ENCODE data around the gene HNRNPAB. TPM values are rescaled to one million over a fixed set of nuclear protein-coding genes. Genes with fewer than 3 reads are reported as not detected.
A peak's percentile ranks its signal among the peaks of the same experiment; 100 is the strongest.

Gene HNRNPAB
- total RNA-seq, 1 donor from 2014 or later, result 102 TPM

DNA sequence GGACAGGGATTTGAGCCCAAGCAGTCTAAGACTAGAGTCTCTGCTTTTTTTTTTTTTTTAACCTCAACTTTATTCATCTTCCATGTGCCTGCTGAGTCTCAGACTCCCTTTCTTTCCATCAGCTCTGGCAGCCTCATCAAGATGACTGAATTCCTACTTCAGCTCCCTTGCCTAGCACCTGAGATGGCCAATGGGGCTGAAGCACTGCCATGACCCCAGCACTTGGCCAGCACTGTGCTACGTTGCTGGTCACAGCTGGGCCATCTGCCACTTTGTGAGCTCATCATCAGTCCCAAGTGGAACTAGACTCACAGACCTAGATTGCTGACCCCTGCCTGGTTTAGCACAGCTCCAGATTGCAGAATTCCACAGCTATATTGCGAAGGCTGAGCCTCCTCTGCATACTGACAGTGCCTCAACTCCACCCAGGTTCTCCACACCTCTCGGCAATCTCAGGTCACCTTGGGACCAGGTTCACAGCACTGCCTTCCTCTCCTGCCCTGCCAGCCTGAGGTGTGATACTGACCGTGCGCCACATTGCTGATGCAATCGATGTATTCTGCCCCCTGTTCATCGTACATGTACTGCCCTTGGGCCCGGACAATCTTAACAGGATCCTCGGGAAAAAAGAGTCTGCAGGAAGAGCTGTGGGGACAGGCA is 26.7 kb downstream of the HNRNPAB start:
- Histone ChIP-seq H3K36me3 (peaks cover 49% of the 10 kb centered on the region), H3K4me1 (peaks cover 51% of the 10 kb centered on the region), H3K4me3 (peak overlapping the region; percentile 97), H3K27me3 (ENCODE audit: low read depth) (no peaks in the 10 kb centered on the region), H3K9me3 (no peaks in the 10 kb centered on the region), H3K27ac (peak overlapping the region; percentile 98)
- TF ChIP-seq, protein P1, sequence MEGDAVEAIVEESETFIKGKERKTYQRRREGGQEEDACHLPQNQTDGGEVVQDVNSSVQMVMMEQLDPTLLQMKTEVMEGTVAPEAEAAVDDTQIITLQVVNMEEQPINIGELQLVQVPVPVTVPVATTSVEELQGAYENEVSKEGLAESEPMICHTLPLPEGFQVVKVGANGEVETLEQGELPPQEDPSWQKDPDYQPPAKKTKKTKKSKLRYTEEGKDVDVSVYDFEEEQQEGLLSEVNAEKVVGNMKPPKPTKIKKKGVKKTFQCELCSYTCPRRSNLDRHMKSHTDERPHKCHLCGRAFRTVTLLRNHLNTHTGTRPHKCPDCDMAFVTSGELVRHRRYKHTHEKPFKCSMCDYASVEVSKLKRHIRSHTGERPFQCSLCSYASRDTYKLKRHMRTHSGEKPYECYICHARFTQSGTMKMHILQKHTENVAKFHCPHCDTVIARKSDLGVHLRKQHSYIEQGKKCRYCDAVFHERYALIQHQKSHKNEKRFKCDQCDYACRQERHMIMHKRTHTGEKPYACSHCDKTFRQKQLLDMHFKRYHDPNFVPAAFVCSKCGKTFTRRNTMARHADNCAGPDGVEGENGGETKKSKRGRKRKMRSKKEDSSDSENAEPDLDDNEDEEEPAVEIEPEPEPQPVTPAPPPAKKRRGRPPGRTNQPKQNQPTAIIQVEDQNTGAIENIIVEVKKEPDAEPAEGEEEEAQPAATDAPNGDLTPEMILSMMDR (IDR thresholded peaks at IDR 0.05), result no peak
- intact Hi-C loops (cut with DNase I), result no loop called here
- ATAC-seq (no peak), DNase-seq (peak; percentile 19)

DNA sequence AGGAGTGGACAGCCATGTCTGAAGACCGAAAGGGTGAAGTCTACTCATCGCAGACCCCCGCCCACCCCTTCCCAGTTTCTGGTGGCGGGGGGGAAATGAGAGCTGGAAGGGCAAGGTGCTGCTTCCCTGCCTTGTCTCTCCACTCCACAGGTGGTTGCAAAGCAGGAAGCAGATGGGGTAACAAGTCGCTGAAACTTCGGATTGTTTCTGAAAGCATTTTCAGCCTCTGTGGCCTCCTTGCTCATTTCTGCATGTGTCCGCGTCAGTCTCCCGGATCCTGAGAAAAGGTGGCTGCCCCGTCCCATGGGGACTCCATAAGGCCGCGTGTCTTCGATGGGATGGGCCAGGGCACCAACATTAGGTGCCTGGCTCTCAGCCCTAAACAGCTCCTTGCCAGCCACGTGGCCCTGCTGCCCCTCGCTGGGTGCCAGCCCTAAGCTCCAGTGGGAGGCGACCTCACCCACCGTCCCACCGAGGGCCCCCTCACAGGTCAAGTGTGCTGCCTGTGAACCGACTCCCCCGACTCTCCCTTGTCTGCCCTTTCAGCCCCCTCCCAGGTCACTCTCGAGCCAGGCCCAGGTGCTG is 27.3 kb downstream of the HNRNPAB start:
- no peaks in the 10 kb centered on the region for H3K27me3 ChIP-seq (ENCODE audit: low read depth)
- H3K4me3 ChIP-seq, result peak overlapping the region; percentile 97
- peaks cover 57% of the 10 kb centered on the region for H3K4me1 ChIP-seq
- intact Hi-C loops (cut with DNase I), result no loop called here
- H3K9me3 ChIP-seq, result no peaks in the 10 kb centered on the region
- TF ChIP-seq, protein P1 (IDR thresholded peaks at IDR 0.05), result no peak
- H3K27ac ChIP-seq, result peak overlapping the region; percentile 98
- ATAC-seq (peak; percentile 1), DNase-seq (peak; percentile 28)
- H3K36me3 ChIP-seq, result peaks cover 43% of the 10 kb centered on the region

DNA sequence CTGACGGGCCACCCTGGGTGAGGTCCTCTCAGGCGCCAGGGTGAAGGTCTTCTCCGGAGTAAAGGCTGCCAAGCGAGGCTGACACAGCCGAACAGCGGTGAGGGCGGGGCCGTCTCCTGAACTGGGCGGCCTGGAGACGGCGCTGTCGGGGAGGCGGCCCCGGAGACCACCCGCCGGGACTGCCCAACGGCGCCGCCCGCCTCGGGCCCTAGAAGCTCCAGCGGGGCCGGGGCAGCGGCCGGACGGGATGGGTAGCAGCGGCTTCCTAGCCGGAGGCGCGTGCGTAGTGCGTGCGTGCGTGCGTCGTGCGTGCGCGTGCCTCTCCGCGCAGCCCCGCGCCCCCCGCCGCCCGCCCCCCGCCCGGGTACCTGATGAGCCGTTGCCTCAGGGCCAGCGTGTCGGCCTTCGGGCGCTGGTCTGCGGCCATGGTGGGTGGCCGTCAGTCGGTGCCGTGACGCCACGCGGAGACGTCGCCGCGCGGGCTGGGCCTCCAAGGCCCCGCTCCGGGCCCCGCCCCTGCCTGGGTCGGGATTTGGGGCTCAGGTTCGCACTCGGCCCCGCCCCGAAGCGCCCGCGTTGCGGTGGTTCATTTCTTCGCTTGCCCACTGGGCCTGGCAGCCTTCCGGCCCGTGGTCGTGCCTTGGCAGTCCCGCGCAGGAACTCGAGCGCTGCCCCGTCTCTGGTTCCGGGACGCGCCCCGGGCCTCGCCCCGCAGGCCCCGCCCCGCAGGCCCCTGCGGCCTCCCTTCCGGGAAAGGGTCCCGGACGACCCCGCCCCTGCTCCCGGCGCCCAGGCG is 28.0 kb downstream of the HNRNPAB start, which contains the start of gene PHYKPL:
TSS of gene PHYKPL (minus strand) at position 679 of the 796 bp plus-strand sequence. CDS start at position 427, 252 bp downstream.
- H3K4me1 ChIP-seq, result peaks cover 64% of the 10 kb centered on the region
- TF ChIP-seq, protein P1 (IDR thresholded peaks at IDR 0.05), result no peak
- H3K9me3 ChIP-seq, result no peaks in the 10 kb centered on the region
- peaks cover 39% of the 10 kb centered on the region for H3K36me3 ChIP-seq
- DNase-seq, result peak; percentile 87
- H3K4me3 ChIP-seq, result peak within 1 kb of the TSS; percentile 97
- ATAC-seq, result peak; percentile 85 to 91
- intact Hi-C loops (cut with DNase I), result no loop called here
- H3K27ac ChIP-seq, result peak within 1 kb of the TSS; percentile 98
- H3K27me3 ChIP-seq (ENCODE audit: low read depth), result no peaks in the 10 kb centered on the region

DNA sequence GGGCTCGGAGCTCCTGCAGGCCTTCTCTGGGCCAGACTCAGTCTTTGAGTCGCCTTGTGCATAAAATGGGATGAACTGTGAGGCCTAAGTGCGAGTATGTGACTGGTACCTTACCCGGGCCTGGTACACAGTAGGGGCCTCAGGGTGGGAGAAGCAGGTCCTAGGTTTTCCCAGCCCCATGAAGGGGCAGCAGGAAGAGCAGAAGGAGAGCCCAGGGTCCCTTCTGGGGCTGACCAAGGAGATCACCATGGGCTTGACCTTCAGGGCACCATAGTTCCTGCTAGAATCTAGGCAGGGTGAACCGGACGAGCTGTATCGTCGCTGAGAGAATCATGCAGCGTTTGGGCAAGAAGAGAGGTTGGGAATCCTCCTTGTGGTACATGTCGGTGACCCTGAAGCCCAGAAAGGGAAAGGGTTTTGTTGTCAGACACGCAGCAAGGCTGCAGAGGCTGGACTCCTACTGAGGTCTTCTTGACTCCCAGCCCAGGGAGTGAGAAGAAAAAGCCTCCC is 28.6 kb downstream of the HNRNPAB start:
- H3K4me1 ChIP-seq, result peaks cover 70% of the 10 kb centered on the region
- H3K27ac ChIP-seq, result peak overlapping the region; percentile 98
- ATAC-seq (no peak), DNase-seq (peak; percentile 36)
- TF ChIP-seq, protein P1 (IDR thresholded peaks at IDR 0.05), result no peak
- peaks cover 32% of the 10 kb centered on the region for H3K36me3 ChIP-seq
- intact Hi-C loops (cut with DNase I), result no loop called here
- H3K27me3 ChIP-seq (ENCODE audit: low read depth), result no peaks in the 10 kb centered on the region
- H3K4me3 ChIP-seq, result peak overlapping the region; percentile 97
- no peaks in the 10 kb centered on the region for H3K9me3 ChIP-seq

DNA sequence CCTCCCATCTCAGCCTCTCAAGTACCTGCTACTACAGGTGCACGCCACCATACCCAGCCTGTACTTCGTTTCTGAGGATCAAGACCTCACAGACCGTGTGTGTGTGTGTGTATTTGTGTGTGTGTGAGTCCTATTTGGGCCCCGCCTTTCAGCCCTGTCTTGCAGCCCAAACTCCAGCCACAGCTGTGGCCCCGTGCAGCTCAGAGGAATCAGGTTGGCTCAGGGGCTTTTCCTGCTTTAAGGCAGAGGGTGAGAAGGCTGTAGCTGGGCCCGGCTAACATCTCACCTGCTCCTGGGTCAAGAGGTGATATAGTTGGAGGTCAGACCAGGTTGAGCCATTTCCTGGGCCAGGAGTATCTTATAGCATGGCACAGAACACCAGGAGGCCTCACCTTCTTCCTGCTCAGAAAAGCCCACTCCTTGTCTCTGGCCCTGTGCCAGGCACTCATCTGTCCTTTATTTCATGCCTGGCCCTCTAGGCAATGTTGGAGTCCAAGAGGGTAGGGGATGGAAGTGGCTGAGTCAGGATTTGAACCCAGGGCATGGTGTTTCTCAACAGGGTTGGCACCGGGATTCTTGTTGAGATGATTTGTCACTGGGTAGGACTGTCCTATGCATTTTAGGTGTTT is 29.9 kb downstream of the HNRNPAB start:
- Histone ChIP-seq H3K4me1 (peaks cover 83% of the 10 kb centered on the region), H3K27ac (no peak overlapping the region), H3K36me3 (peaks cover 20% of the 10 kb centered on the region), H3K9me3 (no peaks in the 10 kb centered on the region), H3K4me3 (no peak overlapping the region), H3K27me3 (ENCODE audit: low read depth) (no peaks in the 10 kb centered on the region)
- intact Hi-C loops (cut with DNase I), result no loop called here
- DNase-seq (no peak), ATAC-seq (no peak)
- TF ChIP-seq, protein P1 (IDR thresholded peaks at IDR 0.05), result no peak

All from lower lobe of right lung (tissue), 2 donors.